ENCODE data around the gene CARNS1. TPM values are rescaled to one million over a fixed set of nuclear protein-coding genes. Genes with fewer than 3 reads are reported as not detected.

Gene CARNS1
- total RNA-seq, 2 experiments from 2014 or later = 6.2 to 6.9 TPM

- peak overlapping the region; percentile 87 for H3K4me3 Mint-ChIP-seq
- ATAC-seq (no peak), DNase-seq (peak; percentile 47)
- peak overlapping the region; percentile 86 for H3K27ac Mint-ChIP-seq
- peaks cover 58% of the 10 kb centered on the region for H3K4me1 Mint-ChIP-seq (ENCODE audit: low read depth)
- CTCF ChIA-PET = interaction anchor here (0.6 to 3.5 kb wide), 5 partner anchors 12 to 100 kb away, joined by 3 to 20 read pairs (median 3); partner anchors contain the start of genes CDK2AP2 and POLD4
- H3K9me3 Mint-ChIP-seq = no peaks in the 10 kb centered on the region
- no peaks in the 10 kb centered on the region for H3K27me3 Mint-ChIP-seq
- intact Hi-C loops (cut with micrococcal nuclease) = loop anchor here (10.0 kb wide), 1 partner anchor 78 kb away; the partner anchor contains the start of gene AIP
- POLR2A ChIA-PET = interaction anchor here (0.6 to 3.6 kb wide), 14 partner anchors 10 to 100 kb away, joined by 3 to 75 read pairs (median 4); partner anchors contain the start of genes PTPRCAP, RAD9A, RPS6KB2 and TMEM134
- TF ChIP-seq CTCF (IDR thresholded peaks at IDR 0.05) = no peak
- H3K36me3 Mint-ChIP-seq (ENCODE audit: low read depth) = peaks cover 56% of the 10 kb centered on the region
These were observed 8.3 kb upstream of the CARNS1 start for GRCh38 chr11:67406969-67407687.

- H3K9me3 Mint-ChIP-seq = no peaks in the 10 kb centered on the region
- peaks cover 56% of the 10 kb centered on the region for H3K36me3 Mint-ChIP-seq (ENCODE audit: low read depth)
- peak overlapping the region; percentile 87 for H3K4me3 Mint-ChIP-seq
- TF ChIP-seq CTCF (IDR thresholded peaks at IDR 0.05) = no peak
- ChIA-PET CTCF (interaction anchor here (1.1 to 3.5 kb wide), 5 partner anchors 12 to 100 kb away, joined by 3 to 20 read pairs (median 4); partner anchors contain the start of genes CDK2AP2, POLD4 and RPS6KB2), POLR2A (interaction anchor here (0.7 to 3.6 kb wide), 14 partner anchors 11 to 100 kb away, joined by 3 to 75 read pairs (median 4); partner anchors contain the start of genes PTPRCAP, RAD9A, RPS6KB2 and TMEM134)
- H3K27ac Mint-ChIP-seq = peak overlapping the region; percentile 86
- intact Hi-C loops (cut with micrococcal nuclease) = loop anchor here (10.0 kb wide), 1 partner anchor 77 kb away; the partner anchor contains the start of gene AIP
- DNase-seq (no peak), ATAC-seq (no peak)
- H3K4me1 Mint-ChIP-seq (ENCODE audit: low read depth) = peaks cover 64% of the 10 kb centered on the region
- H3K27me3 Mint-ChIP-seq = no peaks in the 10 kb centered on the region
These were observed 7.8 kb upstream of the CARNS1 start for GRCh38 chr11:67407688-67408163.

- intact Hi-C loops (cut with micrococcal nuclease) = loop anchor here (10.0 kb wide), 1 partner anchor 76 kb away; the partner anchor contains the start of gene AIP
- CTCF ChIA-PET = interaction anchor here (1.1 to 3.5 kb wide), 4 partner anchors 11 to 99 kb away, joined by 3 to 20 read pairs (median 4); partner anchors contain the start of genes CDK2AP2 and RPS6KB2
- H3K4me1 Mint-ChIP-seq (ENCODE audit: low read depth) = peaks cover 66% of the 10 kb centered on the region
- peak; percentile 1 for ATAC-seq
- DNase-seq = peak; percentile 58
- H3K36me3 Mint-ChIP-seq (ENCODE audit: low read depth) = peaks cover 56% of the 10 kb centered on the region
- peak overlapping the region; percentile 86 for H3K27ac Mint-ChIP-seq
- TF ChIP-seq CTCF (IDR thresholded peaks at IDR 0.05) = no peak
- peak overlapping the region; percentile 87 for H3K4me3 Mint-ChIP-seq
- H3K27me3 Mint-ChIP-seq = no peaks in the 10 kb centered on the region
- H3K9me3 Mint-ChIP-seq = no peaks in the 10 kb centered on the region
- POLR2A ChIA-PET = interaction anchor here (0.6 to 3.6 kb wide), 13 partner anchors 10 to 102 kb away, joined by 3 to 75 read pairs (median 4); partner anchors contain the start of genes AIP, PTPRCAP and RAD9A
These were observed 6.9 kb upstream of the CARNS1 start for GRCh38 chr11:67408437-67409200.

- H3K4me3 Mint-ChIP-seq = peak overlapping the region; percentile 87
- peak; percentile 63 for ATAC-seq
- ChIA-PET CTCF (interaction anchor here (1.3 to 3.5 kb wide), 2 partner anchors 10 to 19 kb away, joined by 4 to 20 read pairs; partner anchors contain the start of gene RPS6KB2), POLR2A (interaction anchor here (0.6 to 3.6 kb wide), 12 partner anchors 9 to 102 kb away, joined by 3 to 75 read pairs (median 4); partner anchors contain the start of genes AIP, GPR152, PTPRCAP and RAD9A)
- TF ChIP-seq CTCF (IDR thresholded peaks at IDR 0.05) = no peak
- peaks cover 56% of the 10 kb centered on the region for H3K36me3 Mint-ChIP-seq (ENCODE audit: low read depth)
- peak; percentile 88 for DNase-seq
- intact Hi-C loops (cut with micrococcal nuclease) = loop anchor here (10.0 kb wide), 1 partner anchor 76 kb away; the partner anchor contains the start of gene AIP
- H3K27ac Mint-ChIP-seq = peak overlapping the region; percentile 88
- peaks cover 66% of the 10 kb centered on the region for H3K4me1 Mint-ChIP-seq (ENCODE audit: low read depth)
- H3K9me3 Mint-ChIP-seq = no peaks in the 10 kb centered on the region
- no peaks in the 10 kb centered on the region for H3K27me3 Mint-ChIP-seq
These were observed 6.2 kb upstream of the CARNS1 start for GRCh38 chr11:67409261-67409666.

Measured in activated CD8-positive, alpha-beta T cell treated with anti-CD3 and anti-CD28 coated beads for 36 hours (primary cell).